Iris pigment epithelial cell (primary cell): ENCODE data around the gene UBE4B.
"Not testable (repeated sequence)": the region's sequence is repeated elsewhere in the genome, so short reads cannot be mapped to it uniquely, and the experiment has no call there.

Experiments used
- DNase-seq: peaks from one replicate; pipeline ENCODE4 v3.0.0-alpha.2; 2011; ENCODE audit warnings: low read depth

UBE4B gene

DNA sequence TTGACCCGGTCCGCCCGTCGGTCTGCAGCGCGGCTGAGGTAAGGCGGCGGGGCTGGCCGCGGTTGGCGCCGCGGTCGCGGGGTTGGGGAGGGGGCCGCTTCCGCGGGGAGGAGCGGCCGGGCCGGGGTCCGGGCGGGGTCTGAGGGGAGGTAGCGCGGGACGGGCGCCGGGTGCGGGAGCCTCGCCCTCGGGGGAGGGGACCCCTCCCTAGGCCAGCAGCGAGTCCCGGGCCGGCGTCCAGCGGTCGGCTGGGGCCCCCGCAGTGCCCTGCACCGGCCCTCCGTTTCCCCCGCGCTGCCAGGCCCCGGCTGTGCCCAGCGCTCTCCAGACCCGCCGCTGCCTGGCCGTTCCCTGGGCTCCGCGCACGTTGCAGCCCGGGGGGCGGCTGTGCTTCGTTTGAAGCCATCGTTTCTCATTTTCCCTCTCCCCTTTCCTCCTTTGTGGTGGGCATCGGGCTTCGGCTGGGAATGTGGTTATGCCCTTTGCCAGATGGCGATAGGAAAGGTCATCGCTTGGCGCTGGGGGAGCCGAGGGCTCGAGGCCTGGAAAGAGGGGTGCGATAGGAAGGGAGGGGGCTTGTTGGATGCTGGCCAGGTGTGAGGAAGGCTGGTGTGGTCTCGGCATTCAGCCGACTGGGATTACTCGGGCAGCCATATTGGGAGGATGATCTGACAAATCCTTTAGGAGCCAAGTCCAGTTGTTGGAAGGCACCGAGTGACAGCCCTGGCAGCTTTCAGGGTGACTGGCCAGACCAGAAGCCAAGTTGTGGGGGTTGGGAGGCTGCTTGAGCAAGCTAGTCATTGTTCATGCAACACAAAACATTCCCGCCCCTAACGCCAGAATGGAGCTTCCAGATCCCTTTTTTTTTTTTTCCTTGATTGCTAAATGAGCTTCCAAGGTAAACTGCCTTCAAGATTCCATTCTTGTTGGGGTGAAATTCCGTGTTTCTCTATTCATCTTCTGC lies 178.4 kb downstream of the UBE4B start:
- peak; percentile 87 for DNase-seq

DNA sequence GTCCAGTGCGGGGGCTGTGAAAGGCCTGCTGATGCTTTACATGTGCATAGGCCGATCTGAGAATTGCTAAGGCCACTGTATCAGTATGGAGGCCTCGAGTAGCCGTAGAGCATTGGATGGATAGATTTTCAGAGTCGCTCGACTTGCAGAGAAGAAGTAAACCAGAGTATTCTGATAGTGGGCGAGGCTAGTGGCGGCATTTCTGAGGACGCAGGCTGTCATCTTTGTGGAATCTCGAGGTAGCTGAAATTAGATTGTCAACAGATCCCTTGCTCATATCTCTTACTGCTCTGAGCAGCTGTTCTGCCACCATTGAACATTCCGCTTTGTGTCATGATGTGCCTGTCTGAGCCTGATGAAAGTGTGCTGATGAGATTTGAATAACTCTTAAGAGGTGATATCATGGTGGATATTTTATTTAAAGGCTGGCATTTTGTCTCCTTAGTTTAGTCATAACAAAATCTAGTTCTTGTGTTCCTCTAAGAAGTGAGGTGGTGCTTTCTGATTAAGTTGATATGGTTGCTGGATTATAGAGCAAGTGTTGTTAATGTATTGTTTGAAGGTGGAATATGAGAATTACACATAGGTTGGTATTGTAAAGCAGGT lies 179.2 kb downstream of the UBE4B start:
- peak; percentile 66 for DNase-seq

GRCh38 chr1:10212476-10212875 lies 179.7 kb downstream of the UBE4B start:
- no peak for DNase-seq

DNA sequence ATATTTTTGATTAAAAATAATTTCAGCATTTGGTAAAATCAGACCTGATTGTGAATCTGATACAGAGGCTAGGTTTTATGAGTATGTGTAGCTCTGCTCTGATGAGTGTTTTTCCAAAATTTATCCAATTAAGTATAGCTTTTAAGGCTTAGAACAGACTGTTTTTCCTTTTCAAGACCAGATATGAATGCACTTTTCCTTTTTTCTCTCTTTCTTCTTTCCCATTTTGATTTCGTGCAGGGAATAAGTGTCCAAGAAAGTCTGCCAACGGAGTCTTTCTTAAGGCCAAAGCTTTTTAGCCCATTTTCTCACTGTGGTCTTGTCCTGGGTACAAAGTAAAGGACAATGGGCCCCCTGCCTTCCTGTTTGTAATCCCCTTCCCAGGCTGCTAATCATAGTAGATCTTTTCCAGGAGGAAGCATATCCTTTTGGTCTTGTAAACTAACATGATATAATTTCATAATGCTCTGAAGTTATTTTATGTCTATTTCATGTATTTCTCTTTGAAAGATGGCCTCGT lies 180.5 kb downstream of the UBE4B start:
- no peak for DNase-seq

DNA sequence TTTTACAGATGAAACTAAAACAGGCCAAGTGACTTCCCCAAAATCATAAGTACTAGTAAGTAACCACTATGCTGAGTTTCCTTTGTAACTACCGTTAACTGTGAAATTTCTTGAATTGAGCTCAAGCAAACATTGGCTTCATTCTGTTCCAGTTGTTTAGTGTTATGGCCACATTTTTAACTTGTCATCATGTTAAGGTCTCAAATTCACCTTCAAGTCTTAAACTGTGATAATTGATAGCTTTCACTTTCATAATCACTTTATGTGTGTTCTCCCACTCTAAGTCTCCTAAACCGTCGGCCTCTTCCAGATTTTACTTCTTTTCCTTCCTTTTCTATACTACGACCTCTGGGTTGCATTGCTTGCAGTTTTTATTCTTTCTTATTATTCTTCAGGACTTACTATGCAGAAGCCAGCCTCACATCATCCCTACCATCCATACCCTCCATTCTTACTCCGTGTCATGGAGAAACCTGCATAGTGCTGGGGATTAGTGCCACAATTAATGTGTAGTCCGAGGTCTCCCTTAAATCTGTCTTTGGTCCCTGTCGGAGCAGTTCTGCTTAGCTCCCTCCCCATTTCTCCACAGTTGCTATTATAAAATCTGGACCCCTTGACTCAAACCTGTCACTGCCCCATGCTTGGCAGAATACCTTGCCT lies 183.5 kb downstream of the UBE4B start:
- DNase-seq, result no peak

GRCh38 chr1:10217748-10218441 lies 185.1 kb downstream of the UBE4B start:
- peak; percentile 49 for DNase-seq

GRCh38 chr1:10220200-10220599 lies 187.4 kb downstream of the UBE4B start:
- no peak for DNase-seq

- DNase-seq, result not testable (repeated sequence)
These were observed 187.9 kb downstream of the UBE4B start for GRCh38 chr1:10220657-10221056.

DNA sequence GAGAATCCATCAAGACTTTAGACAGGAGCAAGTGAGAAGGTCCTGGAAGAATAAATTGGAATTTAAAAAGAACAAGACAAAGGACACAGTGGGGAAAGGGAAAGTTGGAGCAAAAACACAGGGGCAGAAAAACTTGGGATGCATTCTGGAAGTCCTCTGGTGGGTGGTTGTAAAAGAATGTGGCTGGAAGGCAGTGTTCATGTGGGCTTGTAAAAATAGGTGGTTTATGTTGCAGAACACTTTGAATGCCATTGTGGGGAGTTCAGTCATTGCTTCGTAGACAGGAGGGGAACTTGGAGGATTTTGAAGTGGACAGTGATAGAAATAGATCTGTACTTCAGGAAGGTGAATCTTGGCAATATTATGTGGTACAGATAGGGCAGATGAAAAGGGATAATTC lies 192.8 kb downstream of the UBE4B start:
- peak; percentile 31 for DNase-seq

DNA sequence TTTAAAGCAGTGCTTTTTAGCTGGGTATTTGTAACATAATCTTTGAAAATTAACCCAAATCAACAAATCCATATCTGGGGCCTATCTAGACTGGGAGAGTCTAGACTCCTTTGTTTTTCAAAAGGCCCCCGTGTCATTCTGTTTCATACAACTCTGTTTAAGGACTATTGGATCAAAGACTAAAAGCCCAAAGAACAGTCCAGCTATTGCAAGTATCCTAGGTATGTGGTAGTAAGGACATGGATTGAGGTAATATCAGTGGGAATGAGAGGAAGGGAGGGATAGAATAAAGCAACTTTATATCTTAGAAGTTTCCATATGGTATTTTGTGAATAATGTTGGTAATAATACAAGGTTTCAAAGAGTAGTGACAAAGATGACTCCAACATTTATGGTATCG lies 195.8 kb downstream of the UBE4B start:
- peak; percentile 14 for DNase-seq

DNA sequence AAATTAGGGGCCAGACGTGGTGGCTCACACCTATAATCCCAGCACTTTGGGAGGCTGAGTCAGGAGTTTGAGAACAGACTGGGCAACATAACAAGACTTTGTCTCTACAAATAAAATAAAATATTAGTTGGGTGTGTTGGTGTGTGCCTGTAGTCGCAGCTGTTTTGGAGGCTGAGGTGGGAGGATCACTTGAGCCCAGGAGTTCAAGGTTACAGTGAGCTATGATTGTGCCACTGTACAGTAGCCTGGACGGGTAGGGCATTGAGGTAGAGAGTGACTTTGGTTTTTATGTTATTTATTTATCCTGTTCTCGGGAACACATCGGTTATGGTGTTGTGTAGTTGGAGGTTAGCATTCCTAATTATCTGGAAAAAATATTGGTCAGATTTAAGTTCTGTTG lies 197.1 kb downstream of the UBE4B start:
- no peak for DNase-seq
